GM19395 (cell line): ENCODE measurements around the gene RNFT2.
"Not testable (repeated sequence)": the region's sequence is repeated elsewhere in the genome, so short reads cannot be mapped to it uniquely, and the experiment has no call there.

Experiments used
- ATAC-seq: cut with Tn5 transposase; IDR thresholded peaks from one replicate; pipeline ENCODE4 v1.9.1; 2021; ENCODE audit warnings: mild to moderate bottlenecking, moderate library complexity; ENCODE audit not compliant: unreplicated experiment

RNFT2 gene

DNA sequence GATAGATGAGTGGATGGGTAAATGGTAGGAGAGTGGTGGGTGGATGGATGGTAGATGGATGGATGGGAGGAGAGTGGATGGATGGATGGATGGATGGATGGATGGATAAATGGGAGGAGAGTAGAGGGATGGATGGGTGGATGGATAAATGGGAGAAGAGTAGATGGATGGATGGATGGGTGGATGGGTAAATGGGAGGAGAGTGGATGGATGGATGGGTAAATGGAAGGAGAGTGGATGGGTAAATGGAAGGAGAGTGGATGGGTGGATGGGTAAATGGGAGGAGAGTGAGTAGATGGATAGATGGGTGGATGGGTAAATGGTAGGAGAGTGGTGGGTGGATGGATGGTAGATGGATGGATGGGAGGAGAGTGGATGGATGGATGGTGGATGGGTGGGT lies 51.4 kb downstream of the RNFT2 start:
- not testable (repeated sequence) for ATAC-seq

DNA sequence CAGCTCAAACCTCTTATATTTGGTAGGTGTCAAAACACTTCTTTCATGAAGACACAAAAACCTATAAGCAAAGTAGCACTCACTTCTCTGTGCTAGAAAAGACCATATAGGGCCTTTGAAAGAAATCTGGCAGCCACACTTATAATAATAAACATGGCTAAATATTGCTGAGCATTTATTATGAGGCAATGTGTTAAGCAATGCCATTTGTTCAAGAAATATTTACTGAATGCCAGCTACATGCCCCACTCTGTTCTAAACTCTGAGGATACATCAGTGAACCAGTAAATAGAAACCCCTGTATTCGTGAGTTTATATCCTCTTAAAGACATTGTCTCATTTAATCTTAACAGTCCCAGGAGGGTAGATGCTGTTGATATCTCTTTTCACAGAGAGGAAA lies 52.0 kb downstream of the RNFT2 start:
- no peak for ATAC-seq

DNA sequence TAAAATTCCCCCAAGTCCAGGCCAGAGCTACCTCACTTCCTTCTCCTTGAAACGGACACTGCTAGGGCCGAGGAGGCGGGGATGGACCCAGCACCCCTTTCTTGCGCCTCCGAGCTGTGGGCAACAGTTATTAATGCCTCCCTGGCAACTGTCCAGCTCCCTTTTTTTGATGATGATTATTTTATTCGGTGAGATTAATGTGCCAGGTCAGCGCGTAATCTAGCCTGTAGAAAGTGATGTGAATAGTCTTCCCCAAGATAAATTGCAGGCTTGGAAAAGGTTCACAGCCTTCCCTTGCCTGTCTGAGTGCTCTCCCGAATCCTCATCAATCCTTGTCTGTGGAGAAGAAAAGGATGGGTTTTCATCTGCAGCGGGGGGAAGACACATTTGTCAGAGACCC lies 54.3 kb downstream of the RNFT2 start:
- ATAC-seq, result no peak

DNA sequence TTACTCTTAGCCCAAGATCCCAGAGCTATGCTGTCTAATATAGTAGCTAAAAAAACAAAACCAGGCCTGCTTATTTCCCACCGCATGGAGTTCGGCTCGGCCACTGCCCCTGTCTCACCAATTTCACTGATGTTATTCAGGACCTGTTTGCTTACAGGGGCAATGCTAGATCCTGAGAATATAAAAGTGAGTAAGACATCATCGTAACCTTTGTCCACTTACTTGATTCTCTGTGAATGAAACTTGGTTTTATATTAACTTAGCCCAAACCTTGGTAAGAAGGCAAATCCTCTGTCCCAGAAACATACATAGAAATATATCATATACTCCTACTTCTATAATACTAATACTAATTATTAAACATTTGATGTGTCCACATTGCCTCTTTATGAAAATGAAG lies 56.6 kb downstream of the RNFT2 start:
- ATAC-seq, result no peak

DNA sequence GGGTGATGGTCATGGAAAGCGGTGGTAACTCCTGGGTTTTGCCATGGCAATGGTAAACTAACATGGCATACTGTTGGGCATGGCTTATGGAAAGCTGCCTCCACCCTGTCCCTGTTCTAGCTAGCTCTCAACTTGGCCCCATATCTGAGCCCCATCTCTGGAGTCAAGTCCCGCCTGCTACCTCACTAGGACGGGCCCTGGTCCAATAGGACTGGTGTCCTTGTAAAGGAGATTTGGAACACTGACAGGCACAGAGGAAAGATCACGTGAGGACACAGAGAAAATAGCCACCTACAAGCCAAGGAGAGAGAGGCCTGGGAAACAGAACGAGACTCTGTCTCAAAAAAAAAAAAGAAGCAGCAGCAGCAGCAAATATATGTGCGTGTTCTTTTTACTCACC lies 59.8 kb downstream of the RNFT2 start:
- ATAC-seq, result no peak

DNA sequence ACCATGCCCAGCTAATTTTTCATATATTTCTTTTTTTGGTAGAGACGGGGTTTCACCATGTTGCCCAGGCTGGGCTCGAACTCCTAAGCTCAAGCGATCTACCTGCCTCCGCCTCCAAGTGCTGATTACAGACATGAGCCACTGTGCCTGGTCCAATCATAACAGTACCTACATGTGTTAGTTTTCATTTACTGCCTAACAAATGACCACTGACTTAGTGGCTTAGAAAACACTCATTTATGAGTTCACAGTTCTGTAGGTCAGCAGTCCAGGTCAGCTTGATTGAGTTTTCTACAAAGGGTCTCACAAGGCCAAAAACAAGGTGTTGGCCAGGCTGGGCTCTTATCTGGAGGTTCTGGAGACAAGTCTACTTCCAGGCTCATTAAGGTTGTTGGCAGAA lies 60.6 kb downstream of the RNFT2 start:
- ATAC-seq, result no peak

DNA sequence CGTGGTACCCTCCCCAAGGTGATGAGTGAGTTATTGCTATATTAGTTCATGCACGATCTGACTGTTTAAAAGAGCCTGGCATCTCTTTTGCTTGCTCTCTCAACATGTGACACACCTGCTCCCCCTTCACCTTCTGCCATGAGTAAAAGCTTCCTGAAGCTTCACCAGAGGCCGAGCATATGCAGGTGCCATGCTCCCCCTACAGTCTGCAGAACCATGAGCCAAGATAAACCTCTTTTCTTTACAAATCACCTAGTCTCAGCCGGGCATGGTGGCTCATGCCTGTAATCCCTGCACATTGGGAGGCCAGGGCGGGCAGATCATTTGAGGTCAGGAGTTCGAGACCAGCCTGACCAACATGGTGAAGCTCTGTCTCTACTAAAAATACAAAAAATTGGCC lies 61.8 kb downstream of the RNFT2 start:
- no peak for ATAC-seq

DNA sequence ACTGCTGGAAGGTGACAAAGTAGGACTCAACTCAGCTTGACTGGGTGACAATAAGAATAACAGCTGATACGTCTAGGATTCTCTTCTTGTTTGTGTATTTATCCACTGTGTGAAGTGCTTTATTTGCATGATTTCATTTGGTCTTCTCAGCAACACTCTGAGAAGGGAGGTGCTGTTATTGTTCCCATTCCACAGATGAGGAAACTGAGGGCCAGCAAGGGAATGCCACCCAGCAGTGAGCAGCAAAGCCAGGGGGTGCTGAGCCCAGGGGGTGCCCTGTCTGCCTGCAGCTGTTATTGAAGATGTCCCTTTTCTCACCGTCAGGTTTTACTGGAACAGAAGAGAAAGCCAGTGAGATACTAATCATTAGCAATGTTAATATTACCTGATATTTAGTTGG lies 62.8 kb downstream of the RNFT2 start:
- no peak for ATAC-seq

DNA sequence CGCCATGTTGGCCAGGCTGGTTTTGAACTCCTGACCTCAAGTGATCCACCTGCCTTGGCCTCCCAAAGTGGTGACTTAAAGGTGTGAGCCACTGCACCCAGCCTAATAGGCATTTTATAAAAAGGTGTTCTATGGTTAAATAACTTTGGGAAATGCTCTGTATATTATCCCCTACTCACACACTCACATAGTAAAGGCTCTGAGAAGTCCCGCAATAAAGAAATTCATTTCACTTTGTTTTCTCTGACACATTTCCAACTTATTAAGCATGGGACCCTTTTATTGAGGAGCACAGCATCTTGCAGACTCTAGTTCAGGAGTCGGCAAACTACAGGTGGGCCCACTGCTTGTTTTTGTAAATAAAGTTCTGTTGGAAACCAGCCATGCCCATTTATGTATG lies 63.9 kb downstream of the RNFT2 start:
- no peak for ATAC-seq

DNA sequence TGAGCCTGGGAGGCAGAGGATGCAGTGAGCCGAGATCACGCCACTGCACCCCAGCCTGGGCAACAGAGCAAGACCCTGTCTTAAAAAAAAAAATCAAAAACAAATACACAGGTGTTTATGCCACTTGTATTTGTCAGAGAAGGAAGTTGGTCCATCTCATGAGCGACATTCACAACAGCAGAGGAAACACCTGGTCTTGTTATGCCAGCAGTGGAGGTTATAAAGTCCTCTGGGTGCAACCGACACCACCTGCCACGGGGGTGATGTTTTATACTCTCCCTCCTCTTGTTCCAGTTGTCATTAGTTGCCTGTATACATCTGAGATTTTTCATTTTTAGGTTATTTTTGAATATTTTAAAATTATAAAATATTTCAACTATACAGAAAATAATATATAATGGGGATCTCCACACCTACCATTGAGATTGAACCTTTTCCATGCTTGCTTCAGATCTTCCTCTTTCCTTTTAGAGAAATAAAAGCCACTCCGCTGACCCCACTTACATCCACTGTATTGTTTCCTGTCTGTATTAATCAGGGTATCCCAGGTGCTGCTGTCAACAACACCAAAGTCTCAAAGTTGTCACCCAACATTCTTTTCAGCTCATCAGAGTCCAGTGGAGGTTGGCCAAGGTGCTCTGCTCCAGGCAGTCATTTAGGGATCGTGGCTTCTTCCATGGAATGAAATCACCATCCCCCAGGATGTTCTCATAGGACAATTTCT lies 65.1 kb downstream of the RNFT2 start:
- no peak for ATAC-seq

DNA sequence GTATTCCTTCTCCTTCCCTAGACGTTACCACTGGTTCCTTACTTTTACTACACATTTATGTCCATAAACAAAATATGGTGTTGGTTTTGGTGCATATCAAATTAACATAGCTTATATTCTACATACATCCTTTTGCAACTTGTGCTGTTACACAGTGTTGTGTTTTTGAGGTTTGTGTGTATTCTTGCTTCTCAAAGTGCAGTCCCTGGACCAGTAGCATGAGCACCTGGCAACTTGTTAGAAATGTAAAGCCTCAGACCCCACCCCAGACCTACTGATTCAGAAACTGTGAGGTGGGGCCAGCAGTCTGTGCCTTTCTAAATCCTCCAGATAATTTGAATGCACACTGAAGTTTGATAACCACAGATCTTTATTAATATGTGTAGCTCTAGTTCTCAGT lies 65.9 kb downstream of the RNFT2 start:
- no peak for ATAC-seq

DNA sequence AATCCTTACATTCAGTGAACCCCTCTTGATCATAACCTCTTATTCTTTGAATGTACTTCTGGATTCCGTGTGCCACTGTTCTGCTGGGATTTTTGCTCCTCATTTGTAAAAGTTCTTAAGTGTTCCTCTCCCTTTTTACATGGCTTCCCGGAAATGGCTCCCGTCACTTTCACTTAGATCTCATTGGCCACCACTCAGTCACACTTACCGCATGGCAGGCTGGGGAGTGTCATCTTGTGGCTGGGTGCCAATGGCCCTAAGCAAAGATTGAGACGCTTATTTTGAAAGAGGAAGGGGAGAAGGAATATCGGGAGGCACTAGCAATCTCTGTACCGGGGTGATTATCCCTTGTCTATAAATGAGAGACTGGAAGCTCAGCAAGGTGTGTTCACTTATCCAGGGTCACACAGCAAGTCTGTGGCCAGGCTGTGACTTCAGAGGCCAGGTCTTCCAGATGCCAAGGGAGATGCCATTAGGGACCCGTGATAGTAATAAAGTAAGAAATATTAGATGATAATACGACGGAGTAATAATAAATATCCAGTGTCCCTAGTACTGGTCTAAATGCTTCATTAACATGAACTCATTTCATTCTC lies 68.8 kb downstream of the RNFT2 start:
- ATAC-seq, result no peak

DNA sequence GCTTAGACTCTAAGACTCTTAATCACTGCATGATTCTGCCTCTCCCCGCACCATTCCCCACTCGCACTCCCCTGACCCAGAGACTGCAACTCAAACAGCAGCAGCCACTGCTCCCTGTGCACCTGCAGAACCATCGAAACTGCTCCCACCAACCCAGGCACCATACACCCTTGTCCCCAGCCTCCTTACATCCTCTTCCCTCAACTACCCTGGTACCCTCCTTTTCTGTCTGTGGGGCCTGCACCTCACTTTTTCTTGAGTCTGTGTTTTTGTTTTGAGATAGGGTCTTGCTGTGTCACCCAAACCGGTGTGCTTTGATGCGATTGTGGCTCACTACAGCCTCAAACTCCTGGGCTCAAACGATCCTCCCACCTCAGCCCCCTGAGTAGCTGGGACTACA lies 69.4 kb downstream of the RNFT2 start:
- ATAC-seq, result no peak

DNA sequence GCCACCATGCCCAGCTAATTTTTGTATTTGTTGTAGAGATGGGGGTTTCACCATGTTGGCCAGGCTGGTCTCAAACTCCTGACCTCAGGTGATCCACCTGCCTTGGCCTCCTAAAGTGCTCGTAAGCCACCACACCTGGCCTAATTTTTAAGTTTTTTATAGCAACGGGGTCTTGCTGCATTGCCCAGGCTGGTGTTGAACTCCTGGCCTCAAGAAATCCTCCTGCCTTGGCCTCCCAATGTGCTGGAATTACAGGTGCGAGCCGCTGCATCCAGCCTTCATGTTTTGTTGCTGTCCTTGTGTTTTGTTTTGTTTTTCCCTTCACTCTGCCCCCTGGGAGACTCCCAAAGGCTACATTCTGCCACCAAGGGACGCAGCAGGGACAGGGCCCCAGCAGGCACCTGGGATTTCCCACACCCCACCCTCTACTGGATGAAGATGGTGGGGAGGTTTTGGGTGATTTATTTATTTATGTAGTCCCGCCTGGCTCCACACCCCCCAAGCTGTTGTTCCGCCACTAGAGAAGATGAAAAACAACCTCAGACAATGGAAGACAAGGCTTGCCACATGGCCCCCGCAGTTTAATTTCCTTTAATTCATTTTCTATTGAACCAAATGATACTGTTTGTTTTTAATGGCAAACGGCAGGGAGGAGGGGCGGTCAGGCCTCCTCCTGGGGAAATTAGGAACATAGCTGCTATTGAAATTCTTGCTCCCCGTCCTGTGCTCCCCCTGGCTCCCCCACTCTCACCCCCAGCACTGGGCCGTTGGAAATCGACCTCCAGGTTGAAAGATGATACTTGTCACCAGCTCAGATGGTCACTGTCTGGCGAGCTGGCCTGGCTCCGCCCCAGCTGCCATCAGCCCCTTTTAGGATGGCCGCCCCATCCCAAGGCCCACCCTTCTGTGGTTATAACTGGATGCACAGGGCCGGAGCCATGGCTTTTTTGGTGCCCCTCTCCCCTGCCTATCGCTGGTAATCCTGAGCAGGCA lies 70.3 kb downstream of the RNFT2 start:
- ATAC-seq, result no peak

DNA sequence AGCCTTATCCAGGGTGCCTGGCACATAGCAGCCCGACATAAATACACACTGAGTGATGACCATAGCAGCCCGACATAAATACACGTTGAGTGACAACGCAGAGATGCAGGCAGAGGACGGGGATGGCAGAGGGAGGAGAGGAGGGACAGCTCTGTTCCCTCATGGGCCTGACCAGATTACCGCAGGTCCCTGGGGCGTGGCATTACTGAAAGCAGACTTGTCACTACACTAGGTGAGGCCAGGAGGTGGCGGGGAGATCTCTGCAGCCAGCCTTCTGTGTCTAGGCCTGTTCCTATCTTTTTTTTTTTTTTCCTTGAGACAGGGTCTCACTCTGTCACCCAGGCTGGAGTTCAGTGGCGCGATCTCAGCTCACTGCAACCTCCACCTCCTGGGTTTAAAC lies 74.1 kb downstream of the RNFT2 start:
- ATAC-seq, result no peak

DNA sequence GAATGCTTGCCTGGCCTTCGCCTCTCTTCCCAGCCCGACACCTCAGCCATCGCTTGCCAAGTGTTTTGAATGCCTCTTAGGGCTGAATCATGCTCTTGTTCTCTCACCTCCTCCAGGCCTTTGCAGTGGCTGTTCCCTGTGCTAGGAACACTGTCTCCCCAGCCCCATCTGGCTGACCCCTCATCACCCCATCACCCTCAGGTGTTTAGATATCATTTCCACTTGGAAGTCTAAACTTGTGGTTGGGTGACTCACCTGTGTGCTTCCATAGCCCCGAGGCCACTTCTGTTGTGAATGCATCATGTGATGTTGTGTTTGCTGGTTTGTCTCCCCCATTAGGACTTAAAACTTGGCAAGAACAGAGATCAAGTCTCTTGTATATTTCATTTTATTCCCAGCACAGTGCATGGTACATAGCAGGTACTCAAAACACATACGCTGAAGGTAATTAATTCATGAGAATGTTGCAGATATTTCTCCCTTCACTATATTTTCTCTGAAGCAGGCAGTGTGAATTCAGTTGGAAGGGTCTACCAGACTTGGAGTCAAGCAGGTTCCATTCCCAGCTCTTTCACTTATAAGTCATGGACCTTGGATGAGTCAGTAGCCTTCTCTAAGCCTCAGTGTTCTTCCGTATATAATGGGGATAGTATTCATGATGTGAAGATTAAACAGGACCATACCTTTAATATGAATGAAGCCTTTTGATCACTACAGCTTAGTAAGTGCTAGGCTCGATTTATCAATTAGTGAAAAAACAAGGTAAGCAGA lies 75.3 kb downstream of the RNFT2 start:
- ATAC-seq, result no peak

DNA sequence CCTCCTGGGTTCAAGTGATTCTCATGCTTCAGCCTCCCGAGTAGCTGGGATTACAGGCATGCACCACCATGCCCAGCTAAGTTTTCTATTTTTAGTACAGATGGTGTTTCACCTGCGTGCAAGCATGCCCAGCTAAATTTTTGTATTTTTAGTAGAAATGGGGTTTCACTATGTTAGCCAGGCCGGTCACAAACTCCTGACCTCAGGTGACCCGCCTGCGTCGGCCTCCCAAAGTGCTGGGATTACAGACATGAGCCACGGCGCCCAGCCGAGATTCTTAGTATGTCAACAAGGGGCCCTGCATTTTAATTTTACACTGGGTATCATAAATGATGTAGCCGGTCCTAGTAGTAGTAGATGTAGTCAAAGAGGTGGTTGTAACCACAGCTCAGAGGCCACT lies 76.7 kb downstream of the RNFT2 start:
- not testable (repeated sequence) for ATAC-seq

DNA sequence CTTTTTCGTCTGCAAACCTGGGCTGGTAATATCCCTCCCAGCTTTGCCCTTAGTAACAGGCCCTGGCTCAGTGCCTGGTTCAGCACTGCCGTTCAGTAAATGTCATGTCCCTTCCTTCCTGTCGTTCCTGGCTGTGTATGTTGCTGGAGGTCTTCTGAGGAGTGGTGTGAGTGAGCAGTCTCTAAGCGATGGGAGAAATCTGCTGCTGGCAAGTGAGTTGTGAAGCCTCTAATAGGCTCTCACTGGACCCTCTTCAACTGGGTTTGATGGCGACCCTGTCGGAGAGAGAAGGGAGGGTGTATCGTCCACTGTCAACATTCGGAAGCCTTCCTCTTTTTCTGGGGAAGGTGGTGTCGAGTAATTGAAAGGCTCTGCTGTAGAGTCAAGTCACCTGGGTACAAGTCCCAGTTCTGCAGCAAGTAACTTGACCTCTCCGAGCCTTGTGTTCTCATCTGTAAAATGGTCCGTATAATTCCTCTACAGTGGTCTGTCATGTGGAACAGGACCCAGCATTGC lies 80.3 kb downstream of the RNFT2 start:
- peak; percentile 20 for ATAC-seq

DNA sequence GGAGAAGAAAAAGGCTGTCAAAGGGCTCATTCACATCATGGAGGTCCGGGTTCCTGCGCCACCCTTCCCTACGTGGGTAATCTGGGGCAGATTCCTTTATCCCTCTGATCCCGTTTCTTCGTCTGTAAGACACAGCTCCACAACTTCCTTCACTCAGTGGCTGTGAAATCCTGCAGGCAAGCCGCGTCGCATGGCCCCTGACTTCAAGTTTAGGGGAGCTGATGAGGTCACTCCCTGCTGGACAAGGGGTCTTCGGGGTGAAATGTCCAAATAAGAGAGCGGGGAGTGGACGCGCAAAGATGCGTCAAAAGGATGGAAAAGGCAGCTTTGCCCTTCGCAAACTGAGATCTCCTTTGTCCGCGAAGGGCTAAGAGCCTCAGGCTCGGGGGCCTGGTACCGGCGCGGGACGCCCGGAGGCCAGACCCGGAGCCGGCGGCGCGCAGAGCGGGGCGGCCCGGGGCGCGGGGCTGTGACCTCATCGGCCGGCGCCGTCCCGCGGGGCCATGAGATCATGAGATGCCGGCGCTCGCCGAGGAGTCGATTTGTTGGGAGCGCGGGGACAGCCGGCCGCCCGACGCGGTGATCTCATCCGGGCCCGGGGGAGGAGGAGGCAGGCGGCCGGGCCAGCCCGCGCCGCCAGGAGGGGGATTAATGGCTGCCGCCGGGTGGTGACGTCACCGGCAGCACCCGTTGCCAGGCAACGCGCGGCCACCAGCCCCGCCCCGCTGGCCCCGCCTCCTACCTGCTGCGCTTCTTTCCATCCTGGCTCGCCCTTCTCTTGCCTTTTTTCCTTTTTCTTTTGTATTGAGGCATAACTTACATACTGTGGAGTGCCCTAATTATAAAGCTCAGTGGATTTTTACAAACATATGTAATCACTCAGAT lies 81.1 kb downstream of the RNFT2 start:
- peak; percentile 82 for ATAC-seq
